Rectal smooth muscle tissue (tissue), 1 donor: ENCODE measurements around the gene UTRN.

Experiments
- H3K27ac ChIP-seq: one replicate; pipeline ENCODE4 v1.7.0; 2013; ENCODE audit warnings: low read depth, low read length, inconsistent platforms
- H3K27me3 ChIP-seq: one replicate; pipeline ENCODE4 v1.7.0; 2013; ENCODE audit warnings: low read length; ENCODE audit not compliant: control insufficient read depth, insufficient read depth
- H3K36me3 ChIP-seq: one replicate; pipeline ENCODE4 v1.7.0; 2013; ENCODE audit warnings: low read length; ENCODE audit not compliant: control insufficient read depth, insufficient read depth
- H3K4me1 ChIP-seq: one replicate; pipeline ENCODE4 v1.7.0; 2013; ENCODE audit warnings: low read length; ENCODE audit not compliant: control insufficient read depth, insufficient read depth
- H3K4me3 ChIP-seq: one replicate; pipeline ENCODE4 v1.7.0; 2013; ENCODE audit warnings: low read length
- H3K9ac ChIP-seq: one replicate; pipeline ENCODE4 v1.7.0; 2013; ENCODE audit warnings: low read length

The UTRN gene

GRCh38 chr6:144319211-144319610, 34.1 kb downstream of the UTRN start:
- Histone ChIP-seq H3K36me3 (no peaks in the 10 kb centered on the region), H3K4me3 (no peak overlapping the region), H3K27me3 (no peaks in the 10 kb centered on the region), H3K27ac (no peak overlapping the region), H3K9ac (no peak overlapping the region), H3K4me1 (peaks cover 2% of the 10 kb centered on the region)

- H3K27ac ChIP-seq: no peak overlapping the region
- H3K4me1 ChIP-seq: no peaks in the 10 kb centered on the region
- no peaks in the 10 kb centered on the region for H3K36me3 ChIP-seq
- H3K4me3 ChIP-seq: no peak overlapping the region
- no peak overlapping the region for H3K9ac ChIP-seq
- no peaks in the 10 kb centered on the region for H3K27me3 ChIP-seq
These were observed 35.6 kb downstream of the UTRN start for GRCh38 chr6:144320741-144321140.

- Histone ChIP-seq H3K36me3 (no peaks in the 10 kb centered on the region), H3K9ac (no peak overlapping the region), H3K27ac (no peak overlapping the region), H3K4me3 (no peak overlapping the region), H3K27me3 (no peaks in the 10 kb centered on the region), H3K4me1 (no peaks in the 10 kb centered on the region)
These were observed 36.9 kb downstream of the UTRN start for GRCh38 chr6:144321839-144322591.

DNA sequence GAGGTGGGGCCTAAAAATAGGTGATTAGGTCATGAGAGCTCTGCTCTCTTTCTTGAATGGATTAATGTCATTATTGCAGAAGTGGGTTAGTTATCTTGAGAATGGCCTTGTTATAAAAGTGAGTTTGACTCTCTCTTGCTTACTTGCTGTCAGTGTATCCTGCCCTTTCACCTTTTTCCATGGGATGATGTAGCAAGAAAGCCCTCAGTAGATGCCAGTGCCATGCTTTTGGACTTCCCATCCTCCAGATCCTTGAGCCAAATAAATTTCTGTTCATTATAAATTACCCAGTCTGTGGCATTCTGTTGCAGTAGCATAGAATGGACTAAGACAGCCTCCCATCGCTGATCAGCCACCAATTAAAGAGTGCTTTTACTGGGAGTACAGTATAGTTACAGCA, 40.1 kb downstream of the UTRN start:
- no peaks in the 10 kb centered on the region for H3K36me3 ChIP-seq
- no peak overlapping the region for H3K4me3 ChIP-seq
- no peaks in the 10 kb centered on the region for H3K27me3 ChIP-seq
- H3K4me1 ChIP-seq: no peaks in the 10 kb centered on the region
- no peak overlapping the region for H3K9ac ChIP-seq
- no peak overlapping the region for H3K27ac ChIP-seq

DNA sequence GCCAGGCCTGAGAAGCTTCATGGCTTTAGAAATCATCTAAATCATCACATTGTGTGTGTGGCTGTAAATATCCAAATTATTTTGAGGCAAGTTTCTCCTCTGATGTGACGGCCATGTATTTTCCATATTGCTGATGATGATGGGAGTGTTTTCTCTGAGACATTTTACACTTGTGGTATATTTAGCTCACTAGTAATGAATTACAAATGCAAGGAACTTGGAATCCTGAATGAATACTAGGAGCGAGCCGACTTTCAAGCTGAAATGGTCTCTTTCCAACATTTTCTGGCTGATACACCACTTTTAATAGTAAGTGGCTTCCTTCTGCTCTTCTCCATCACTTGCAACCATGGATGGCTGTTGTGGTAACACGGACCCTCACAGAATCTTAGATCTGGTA, 41.3 kb downstream of the UTRN start:
- H3K27me3 ChIP-seq: no peaks in the 10 kb centered on the region
- H3K9ac ChIP-seq: no peak overlapping the region
- H3K4me1 ChIP-seq: no peaks in the 10 kb centered on the region
- H3K27ac ChIP-seq: no peak overlapping the region
- no peaks in the 10 kb centered on the region for H3K36me3 ChIP-seq
- no peak overlapping the region for H3K4me3 ChIP-seq

DNA sequence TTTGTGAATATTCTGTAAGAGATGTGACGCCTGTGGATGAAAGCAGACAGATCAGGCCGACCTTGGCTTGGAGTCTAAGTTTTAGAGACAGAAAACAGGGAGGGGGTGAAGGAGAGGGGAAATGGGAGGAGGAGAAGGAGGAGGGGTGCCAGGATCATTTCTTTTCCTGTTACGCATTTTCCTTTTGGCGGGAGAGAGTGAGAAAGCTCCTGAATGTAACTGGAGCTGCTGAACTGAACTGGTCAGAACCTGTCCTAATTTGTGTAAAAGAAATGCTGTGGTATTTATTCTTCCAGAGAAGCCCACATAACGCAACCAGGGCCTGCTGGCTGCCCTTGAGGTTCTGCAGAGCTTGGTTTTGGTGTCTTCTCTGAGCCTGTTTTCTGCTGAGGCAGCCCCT, 41.9 kb downstream of the UTRN start:
- no peak overlapping the region for H3K27ac ChIP-seq
- no peak overlapping the region for H3K9ac ChIP-seq

GRCh38 chr6:144330017-144330987, 45.2 kb downstream of the UTRN start:
- H3K4me3 ChIP-seq: no peak overlapping the region
- H3K4me1 ChIP-seq: no peaks in the 10 kb centered on the region
- no peaks in the 10 kb centered on the region for H3K27me3 ChIP-seq
- H3K9ac ChIP-seq: no peak overlapping the region
- no peak overlapping the region for H3K27ac ChIP-seq
- no peaks in the 10 kb centered on the region for H3K36me3 ChIP-seq

More for the DNA sequence above, 41.9 kb downstream of the UTRN start:
- Histone ChIP-seq H3K27me3 (no peaks in the 10 kb centered on the region), H3K4me1 (no peaks in the 10 kb centered on the region), H3K4me3 (no peak overlapping the region), H3K36me3 (no peaks in the 10 kb centered on the region)

DNA sequence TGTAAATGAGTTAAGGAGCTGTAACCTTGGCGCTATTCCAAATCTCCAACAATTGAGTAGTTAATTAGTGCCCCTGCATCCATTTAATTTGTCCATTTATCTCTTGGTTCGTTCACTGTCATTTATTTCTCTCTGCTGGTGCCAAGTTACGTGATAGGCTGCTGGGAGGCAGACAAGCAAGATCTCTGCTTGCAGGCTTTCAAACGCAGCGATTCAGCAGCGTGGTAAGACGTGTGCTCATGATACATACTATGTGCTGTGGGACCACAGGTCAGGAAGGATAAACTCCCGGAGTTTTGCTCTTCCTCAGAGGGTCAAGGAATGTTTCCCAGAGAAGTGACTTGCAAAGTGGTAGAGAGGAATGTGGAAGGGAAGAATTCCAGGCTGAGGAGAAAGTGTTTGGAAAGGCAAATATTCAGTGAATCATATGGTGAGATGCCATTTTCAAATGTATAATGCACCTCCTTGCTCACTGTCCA, 46.4 kb downstream of the UTRN start:
- no peaks in the 10 kb centered on the region for H3K27me3 ChIP-seq
- no peak overlapping the region for H3K9ac ChIP-seq
- no peaks in the 10 kb centered on the region for H3K4me1 ChIP-seq
- no peak overlapping the region for H3K27ac ChIP-seq
- no peak overlapping the region for H3K4me3 ChIP-seq
- no peaks in the 10 kb centered on the region for H3K36me3 ChIP-seq

DNA sequence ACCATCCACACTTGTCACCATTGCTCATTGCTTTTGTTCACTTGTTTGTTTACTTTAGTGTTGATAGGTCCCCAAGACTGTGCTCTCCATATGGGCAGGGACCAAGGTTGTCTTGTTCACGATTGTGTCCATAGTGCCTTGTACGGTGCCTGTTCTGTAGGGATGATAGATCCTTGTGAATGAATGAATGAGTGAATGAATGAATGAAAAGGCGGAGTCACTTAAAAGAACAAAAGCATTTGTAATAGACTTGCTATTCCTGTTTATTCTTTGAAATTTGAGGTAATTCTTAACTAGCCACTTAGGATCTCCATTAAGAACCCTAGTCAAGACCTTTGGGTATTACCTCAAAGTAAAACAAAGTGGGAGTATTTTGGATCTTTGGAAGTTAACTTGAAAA, 47.0 kb downstream of the UTRN start:
- Histone ChIP-seq H3K27me3 (no peaks in the 10 kb centered on the region), H3K4me1 (no peaks in the 10 kb centered on the region), H3K36me3 (no peaks in the 10 kb centered on the region), H3K9ac (no peak overlapping the region), H3K27ac (no peak overlapping the region), H3K4me3 (no peak overlapping the region)

DNA sequence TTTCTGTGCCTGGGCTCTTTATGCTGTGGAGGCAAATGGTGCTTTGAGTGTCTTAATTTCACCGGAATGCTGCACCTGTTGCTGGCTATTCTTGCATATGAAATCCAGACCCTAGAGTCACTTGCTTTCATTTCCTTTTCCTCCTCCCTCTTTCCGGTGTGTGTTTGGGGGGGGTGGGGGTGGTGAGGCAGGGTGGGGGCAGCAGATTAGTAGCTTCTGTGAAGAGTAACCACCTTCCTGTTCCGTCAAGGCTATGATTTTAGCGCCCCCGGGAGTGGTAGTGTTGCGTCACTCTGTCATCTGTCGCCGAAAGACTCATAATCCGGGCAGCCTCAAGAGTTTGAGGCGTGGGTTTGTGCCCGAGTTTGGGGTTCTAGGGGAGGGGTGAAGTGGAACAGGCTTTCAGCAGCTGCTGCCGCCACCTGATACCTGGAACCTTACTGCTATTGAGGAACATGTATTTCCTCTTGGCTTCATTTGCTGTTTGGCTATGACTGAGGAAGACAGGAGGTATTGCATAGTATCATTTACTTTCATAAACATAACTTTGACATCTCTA, 49.1 kb downstream of the UTRN start:
- no peak overlapping the region for H3K4me3 ChIP-seq
- H3K9ac ChIP-seq: no peak overlapping the region
- H3K36me3 ChIP-seq: no peaks in the 10 kb centered on the region
- H3K27ac ChIP-seq: no peak overlapping the region
- no peaks in the 10 kb centered on the region for H3K27me3 ChIP-seq
- no peaks in the 10 kb centered on the region for H3K4me1 ChIP-seq
